Neural cell (in vitro differentiated cells): ENCODE measurements around the gene IL21R. TPM values are rescaled to one million over a fixed set of nuclear protein-coding genes. Genes with fewer than 3 reads are reported as not detected.

ENCODE experiments used
- H2AFZ ChIP-seq: fragments of 200-600, 300-800 bp; sonication (generic), shearing (Covaris generic); 2 replicates; pipeline ENCODE4 v1.6.0; 2014; ENCODE audit warnings: low read depth, mild to moderate bottlenecking, antibody characterized with exemption, low read length, moderate library complexity
- H3F3A ChIP-seq: fragments of 200-600 bp; shearing (Covaris generic); 2 replicates; pipeline ENCODE4 v1.6.1; 2016; ENCODE audit warnings: mild to moderate bottlenecking, moderate library complexity, mixed read lengths, antibody characterized with exemption, low read length; ENCODE audit not compliant: insufficient read depth, poor library complexity, severe bottlenecking
- H3K27ac ChIP-seq: fragments of 200-600, 300-800 bp; sonication (generic), shearing (Covaris generic); 2 replicates; pipeline ENCODE4 v1.5.1; 2014; ENCODE audit warnings: mild to moderate bottlenecking, low read length, moderate library complexity
- H3K27me3 ChIP-seq: fragments of 300-800, 200-600 bp; sonication (generic), shearing (Covaris generic); 2 replicates; pipeline ENCODE4 v1.6.0; 2014; ENCODE audit warnings: mild to moderate bottlenecking, low read depth, low read length, moderate library complexity; ENCODE audit not compliant: insufficient read depth
- H3K36me3 ChIP-seq: fragments of 300-800, 200-600 bp; sonication (generic), shearing (Covaris generic); 2 replicates; pipeline ENCODE4 v1.5.1; 2014; ENCODE audit warnings: mild to moderate bottlenecking, antibody characterized with exemption, low read length, moderate library complexity; ENCODE audit not compliant: insufficient read depth
- H3K4me2 ChIP-seq: fragments of 300-800, 200-600 bp; sonication (generic), shearing (Covaris generic); 2 replicates; pipeline ENCODE4 v1.6.0; 2014; ENCODE audit warnings: mild to moderate bottlenecking, low read length
- H3K4me3 ChIP-seq: fragments of 300-800, 200-600 bp; sonication (generic), shearing (Covaris generic); 2 replicates; pipeline ENCODE4 v1.5.1; 2014; ENCODE audit warnings: mild to moderate bottlenecking, low read length, moderate library complexity
- H3K79me2 ChIP-seq: fragments of 200-600 bp; shearing (Covaris generic); replicated peaks from 2 replicates; pipeline ENCODE4 v1.6.0; 2014; ENCODE audit warnings: mild to moderate bottlenecking, low read length, moderate library complexity; ENCODE audit not compliant: insufficient read depth
- H3K9ac ChIP-seq: fragments of 300-800, 200-600 bp; sonication (generic), shearing (Covaris generic); 2 replicates; pipeline ENCODE4 v1.6.1; 2016; ENCODE audit warnings: mild to moderate bottlenecking, low read length, mixed read lengths
- H3K9me2 ChIP-seq: fragments of 200-600 bp; shearing (Covaris generic); 2 replicates; pipeline ENCODE4 v1.6.1; 2016; ENCODE audit warnings: mild to moderate bottlenecking, low read length, mixed read lengths; ENCODE audit not compliant: insufficient read depth
- H3K9me3 ChIP-seq: fragments of 200-600, 300-800 bp; sonication (generic), shearing (Covaris generic); 2 replicates; pipeline ENCODE4 v1.6.1; 2016; ENCODE audit warnings: mild to moderate bottlenecking, mixed run types, low read length, moderate library complexity, mixed read lengths
- H4K20me1 ChIP-seq: fragments of 200-600 bp; shearing (Covaris generic); 2 replicates; pipeline ENCODE4 v1.6.1; 2016; ENCODE audit warnings: mild to moderate bottlenecking, mixed run types; ENCODE audit not compliant: insufficient read depth
- CTCF ChIP-seq: fragments of 450-650 bp; IDR thresholded peaks from 2 replicates; pipeline ENCODE4 v1.5.1; 2014; ENCODE audit warnings: antibody characterized with exemption, mild to moderate bottlenecking, moderate library complexity; ENCODE audit not compliant: poor library complexity, severe bottlenecking
- EP300 ChIP-seq: fragments of 450-650 bp; conservative IDR thresholded peaks from 2 replicates; pipeline ENCODE4 v1.6.1; 2014; ENCODE audit warnings: antibody characterized with exemption, mild to moderate bottlenecking, moderate library complexity; ENCODE audit not compliant: poor library complexity, severe bottlenecking
- EZH2 ChIP-seq: fragments of 200-600, 300-800 bp; shearing (Covaris generic), sonication (generic); IDR thresholded peaks from 2 replicates; pipeline ENCODE4 v1.6.1; 2014; ENCODE audit warnings: antibody characterized with exemption, low read length, borderline replicate concordance, mild to moderate bottlenecking; ENCODE audit not compliant: insufficient read depth, poor library complexity, severe bottlenecking
- MXI1 ChIP-seq: fragments of 450-650 bp; conservative IDR thresholded peaks from 2 replicates; pipeline ENCODE4 v1.6.1; 2014; ENCODE audit warnings: antibody characterized with exemption, mild to moderate bottlenecking; ENCODE audit not compliant: poor library complexity, severe bottlenecking
- POLR2AphosphoS5 ChIP-seq: IDR thresholded peaks from 2 replicates; pipeline ENCODE4 v1.6.1; 2012
- RAD21 ChIP-seq: fragments of 450-650 bp; conservative IDR thresholded peaks from 2 replicates; pipeline ENCODE4 v1.6.1; 2014; ENCODE audit warnings: antibody characterized with exemption, mild to moderate bottlenecking, moderate library complexity
- SMC3 ChIP-seq: fragments of 450-650 bp; conservative IDR thresholded peaks from 2 replicates; pipeline ENCODE4 v1.6.1; 2014; ENCODE audit warnings: antibody characterized with exemption, mild to moderate bottlenecking, moderate library complexity; ENCODE audit not compliant: poor library complexity
- TAF1 ChIP-seq: IDR thresholded peaks from 2 replicates; pipeline ENCODE4 v1.6.1; 2012; ENCODE audit warnings: low read depth
- polyA plus RNA-seq: library from polyadenylated mRNA; depleted of rRNA; stranded (reverse); fragments of >200 nt; gene quantifications from 2 replicates; pipeline ENCODE4 v1.2.3, GENCODE V29; 2014
- TF ChIP-seq, protein P1 (sequence below): IDR thresholded peaks from 2 replicates; pipeline ENCODE4 v1.6.1; 2012; ENCODE audit warnings: borderline replicate concordance

The IL21R gene
- polyA plus RNA-seq, 1 donor from 2014 or later = not detected

- Histone ChIP-seq H3F3A (no peaks in the 10 kb centered on the region), H3K9ac (no peak overlapping the region), H3K9me2 (no peaks in the 10 kb centered on the region), H2AFZ (no peak overlapping the region), H3K9me3 (no peaks in the 10 kb centered on the region), H3K36me3 (no peaks in the 10 kb centered on the region), H3K79me2 (no peaks in the 10 kb centered on the region), H3K4me3 (no peak overlapping the region), H4K20me1 (no peaks in the 10 kb centered on the region), H3K27ac (no peak overlapping the region), H3K4me2 (no peak overlapping the region), H3K27me3 (no peaks in the 10 kb centered on the region)
- TF ChIP-seq POLR2AphosphoS5 = no peak
- no peak for TF ChIP-seq MXI1
- TF ChIP-seq RAD21 = no peak
- TF ChIP-seq, protein P1, sequence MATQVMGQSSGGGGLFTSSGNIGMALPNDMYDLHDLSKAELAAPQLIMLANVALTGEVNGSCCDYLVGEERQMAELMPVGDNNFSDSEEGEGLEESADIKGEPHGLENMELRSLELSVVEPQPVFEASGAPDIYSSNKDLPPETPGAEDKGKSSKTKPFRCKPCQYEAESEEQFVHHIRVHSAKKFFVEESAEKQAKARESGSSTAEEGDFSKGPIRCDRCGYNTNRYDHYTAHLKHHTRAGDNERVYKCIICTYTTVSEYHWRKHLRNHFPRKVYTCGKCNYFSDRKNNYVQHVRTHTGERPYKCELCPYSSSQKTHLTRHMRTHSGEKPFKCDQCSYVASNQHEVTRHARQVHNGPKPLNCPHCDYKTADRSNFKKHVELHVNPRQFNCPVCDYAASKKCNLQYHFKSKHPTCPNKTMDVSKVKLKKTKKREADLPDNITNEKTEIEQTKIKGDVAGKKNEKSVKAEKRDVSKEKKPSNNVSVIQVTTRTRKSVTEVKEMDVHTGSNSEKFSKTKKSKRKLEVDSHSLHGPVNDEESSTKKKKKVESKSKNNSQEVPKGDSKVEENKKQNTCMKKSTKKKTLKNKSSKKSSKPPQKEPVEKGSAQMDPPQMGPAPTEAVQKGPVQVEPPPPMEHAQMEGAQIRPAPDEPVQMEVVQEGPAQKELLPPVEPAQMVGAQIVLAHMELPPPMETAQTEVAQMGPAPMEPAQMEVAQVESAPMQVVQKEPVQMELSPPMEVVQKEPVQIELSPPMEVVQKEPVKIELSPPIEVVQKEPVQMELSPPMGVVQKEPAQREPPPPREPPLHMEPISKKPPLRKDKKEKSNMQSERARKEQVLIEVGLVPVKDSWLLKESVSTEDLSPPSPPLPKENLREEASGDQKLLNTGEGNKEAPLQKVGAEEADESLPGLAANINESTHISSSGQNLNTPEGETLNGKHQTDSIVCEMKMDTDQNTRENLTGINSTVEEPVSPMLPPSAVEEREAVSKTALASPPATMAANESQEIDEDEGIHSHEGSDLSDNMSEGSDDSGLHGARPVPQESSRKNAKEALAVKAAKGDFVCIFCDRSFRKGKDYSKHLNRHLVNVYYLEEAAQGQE = no peak
- TF ChIP-seq CTCF = no peak
- TF ChIP-seq EP300 = no peak
- no peak for TF ChIP-seq EZH2
- no peak for TF ChIP-seq SMC3
- no peak for TF ChIP-seq TAF1
These were observed 42.5 kb downstream of the IL21R start for GRCh38 chr16:27444470-27444869.

DNA sequence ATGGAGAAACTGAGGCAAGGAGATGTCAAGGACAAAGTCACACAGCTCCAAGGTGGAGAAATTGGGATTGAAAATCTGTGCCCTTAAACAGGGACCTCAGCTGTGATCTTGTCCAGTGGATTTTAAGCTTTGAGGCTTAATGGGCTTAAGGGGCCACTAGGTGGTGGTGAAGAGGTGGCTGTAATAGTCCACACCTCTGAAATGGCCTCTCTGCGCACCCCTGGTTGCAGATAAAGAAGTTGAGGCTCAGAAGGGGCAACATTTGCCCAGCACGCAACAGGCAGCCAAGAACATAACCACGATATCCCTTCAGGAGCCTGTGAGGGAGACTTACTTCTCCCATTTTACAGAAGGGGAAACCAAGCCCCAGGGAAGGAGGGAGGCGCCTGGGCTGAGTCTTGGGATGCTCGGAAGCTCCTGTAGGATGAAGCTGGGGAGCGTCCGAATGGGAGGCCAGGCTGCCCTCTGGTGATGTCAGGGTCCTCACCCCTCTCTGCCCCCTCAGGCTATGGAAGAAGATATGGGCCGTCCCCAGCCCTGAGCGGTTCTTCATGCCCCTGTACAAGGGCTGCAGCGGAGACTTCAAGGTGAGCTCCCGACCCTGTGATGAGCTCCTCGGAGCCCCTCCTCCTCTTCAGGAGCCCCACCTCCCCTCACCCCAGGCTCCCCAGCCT is 43.7 kb downstream of the IL21R start:
- H3K36me3 ChIP-seq = no peaks in the 10 kb centered on the region
- no peaks in the 10 kb centered on the region for H3K9me2 ChIP-seq
- no peaks in the 10 kb centered on the region for H3F3A ChIP-seq
- H3K79me2 ChIP-seq = no peaks in the 10 kb centered on the region
- H2AFZ ChIP-seq = no peak overlapping the region
- no peaks in the 10 kb centered on the region for H4K20me1 ChIP-seq
- TF ChIP-seq TAF1 = no peak
- no peak for TF ChIP-seq RAD21
- TF ChIP-seq EP300 = no peak
- TF ChIP-seq EZH2 = no peak
- TF ChIP-seq, protein P1 = no peak
- TF ChIP-seq MXI1 = no peak
- no peak overlapping the region for H3K4me2 ChIP-seq
- no peaks in the 10 kb centered on the region for H3K9me3 ChIP-seq
- H3K27ac ChIP-seq = no peak overlapping the region
- no peaks in the 10 kb centered on the region for H3K27me3 ChIP-seq
- no peak overlapping the region for H3K4me3 ChIP-seq
- H3K9ac ChIP-seq = no peak overlapping the region
